PC-9 (cell line): ENCODE results near the gene FRMD4B. TPM values are rescaled to one million over a fixed set of nuclear protein-coding genes. Genes with fewer than 3 reads are reported as not detected.
"Not testable (repeated sequence)": the region's sequence is repeated elsewhere in the genome, so short reads cannot be mapped to it uniquely, and the experiment has no call there.

Experiments
- BruUV-seq: library from RNA; stranded (reverse); fragments of 400-500 nt; replicated peaks from 2 replicates; lab custom pipeline; 2021; lab: Mats Ljungman, UMichigan
- CTCF ChIA-PET: fragments of 300-600 bp; sonication (Branson Sonifier 250); formaldehyde crosslinking; loops from one replicate; lab custom pipeline; 2022; ENCODE audit warnings: antibody characterized with exemption; lab: Charles Lee
- POLR2A ChIA-PET: fragments of 300-600 bp; sonication (Branson Sonifier 250); formaldehyde crosslinking; loops from one replicate; lab custom pipeline; 2022; ENCODE audit warnings: antibody characterized with exemption; ENCODE audit not compliant: unreplicated experiment; lab: Charles Lee
- DNase-seq, 2 experiments: peaks; one replicate each; pipeline versions ENCODE4 v3.0.0 to v3.0.0-alpha.2; 2015 to 2022; ENCODE audit warnings: mixed read lengths in 1 of 2
- H2AFZ ChIP-seq: fragments of 200-600 bp; sonication (generic); 2 replicates; pipeline ENCODE4 v1.8.1; 2017; ENCODE audit warnings: antibody characterized with exemption
- H3F3A ChIP-seq: fragments of 200-600 bp; sonication (generic); 2 replicates; pipeline ENCODE4 v1.8.1; 2017; ENCODE audit warnings: antibody characterized with exemption, mild to moderate bottlenecking, low read depth; ENCODE audit not compliant: insufficient read depth
- H3K27ac ChIP-seq: fragments of 200-600 bp; sonication (generic); 2 replicates; pipeline ENCODE4 v1.6.1; 2016; ENCODE audit warnings: mixed run types
- H3K27me3 ChIP-seq: fragments of 200-600 bp; sonication (generic); 2 replicates; pipeline ENCODE4 v1.6.1; 2016; ENCODE audit warnings: low read depth, mixed run types; ENCODE audit not compliant: insufficient read depth
- H3K36me3 ChIP-seq: fragments of 200-600 bp; sonication (generic); 2 replicates; pipeline ENCODE4 v1.6.1; 2016; ENCODE audit warnings: low read depth, mixed run types
- H3K4me1 ChIP-seq: fragments of 200-600 bp; sonication (generic); replicated peaks from 2 replicates; pipeline ENCODE4 v1.6.1; 2016; ENCODE audit warnings: mixed run types; ENCODE audit not compliant: insufficient read depth
- H3K4me2 ChIP-seq: fragments of 200-600 bp; sonication (generic); 2 replicates; pipeline ENCODE4 v1.6.1; 2017; ENCODE audit warnings: mixed run types
- H3K4me3 ChIP-seq: fragments of 200-600 bp; sonication (generic); 2 replicates; pipeline ENCODE4 v1.6.1; 2016; ENCODE audit warnings: mixed run types
- H3K79me2 ChIP-seq: fragments of 200-600 bp; sonication (generic); 2 replicates; pipeline ENCODE4 v1.6.1; 2017; ENCODE audit warnings: low read depth, mixed run types
- H3K9me2 ChIP-seq: fragments of 200-600 bp; sonication (generic); 2 replicates; pipeline ENCODE4 v1.8.1; 2017; ENCODE audit warnings: mild to moderate bottlenecking; ENCODE audit not compliant: insufficient read depth
- H3K9me3 ChIP-seq: fragments of 200-600 bp; sonication (generic); 2 replicates; pipeline ENCODE4 v1.8.1; 2016; ENCODE audit warnings: low read depth; ENCODE audit not compliant: insufficient read depth
- H4K20me1 ChIP-seq: fragments of 200-600 bp; sonication (generic); 2 replicates; pipeline ENCODE4 v1.8.1; 2017; ENCODE audit not compliant: insufficient read depth
- EZH2 ChIP-seq: fragments of 200-600 bp; sonication (generic); IDR thresholded peaks from 2 replicates; pipeline ENCODE4 v1.8.0; 2017; ENCODE audit warnings: antibody characterized with exemption, low read depth
- intact Hi-C: fragments of 100-400 bp; cut with micrococcal nuclease; formaldehyde crosslinking; loops from one replicate; pipeline ENCODE4 v1.10.0; 2022; ENCODE audit not compliant: unreplicated experiment
- total RNA-seq: library from RNA; stranded (reverse); gene quantifications from 2 replicates; pipeline ENCODE4 v1.2.3, GENCODE V29; 2021
- TF ChIP-seq, protein P1 (sequence below): fragments of 200-600 bp; sonication (generic); conservative IDR thresholded peaks from 2 replicates; pipeline ENCODE4 v1.6.1; 2017; ENCODE audit warnings: mixed run types, antibody characterized with exemption, mild to moderate bottlenecking, moderate library complexity

The FRMD4B gene
- total RNA-seq, 1 experiment from 2014 or later, result 10.2 TPM

DNA sequence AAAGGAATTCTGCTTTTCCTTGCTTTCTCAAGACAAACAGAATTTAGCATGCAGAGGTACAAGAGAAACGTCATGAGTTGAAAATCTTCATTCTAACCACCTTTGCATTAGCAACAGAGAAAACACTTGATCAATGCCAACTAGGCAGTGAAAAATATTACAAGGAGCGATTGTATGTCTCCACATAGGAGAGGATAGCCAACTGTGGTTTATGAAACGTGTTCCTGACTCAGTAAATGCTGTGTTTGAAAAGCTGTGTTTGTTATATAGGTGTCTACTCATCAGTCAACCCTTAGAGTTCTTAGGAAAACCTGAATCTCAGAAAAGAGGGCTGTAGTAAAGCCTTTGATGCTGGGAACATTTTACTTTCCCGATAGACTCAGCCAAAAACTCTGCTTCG is 102.4 kb downstream of the FRMD4B start:
- Histone ChIP-seq H3K4me3 (no peak overlapping the region), H3K27ac (no peak overlapping the region), H2AFZ (no peak overlapping the region), H3K4me1 (no peaks in the 10 kb centered on the region; the same call in 1 of the 2 replicates), H4K20me1 (no peaks in the 10 kb centered on the region), H3F3A (0 out of 2 replicates have a peak, but pooled peaks cover under 1% of the 10 kb centered on the region), H3K4me2 (no peak overlapping the region), H3K36me3 (no peaks in the 10 kb centered on the region), H3K79me2 (no peaks in the 10 kb centered on the region), H3K9me2 (no peaks in the 10 kb centered on the region), H3K9me3 (no peaks in the 10 kb centered on the region), H3K27me3 (no peaks in the 10 kb centered on the region)
- DNase-seq, result no peak
- intact Hi-C loops, result no loop called here
- no TSS peak for BruUV-seq
- ChIA-PET CTCF (interaction anchor here (0.6 kb wide), 1 partner anchor 45 kb away, joined by 3 read pairs; no protein-coding TSS in a partner anchor), POLR2A (no interaction called here)
- TF ChIP-seq, protein P1, sequence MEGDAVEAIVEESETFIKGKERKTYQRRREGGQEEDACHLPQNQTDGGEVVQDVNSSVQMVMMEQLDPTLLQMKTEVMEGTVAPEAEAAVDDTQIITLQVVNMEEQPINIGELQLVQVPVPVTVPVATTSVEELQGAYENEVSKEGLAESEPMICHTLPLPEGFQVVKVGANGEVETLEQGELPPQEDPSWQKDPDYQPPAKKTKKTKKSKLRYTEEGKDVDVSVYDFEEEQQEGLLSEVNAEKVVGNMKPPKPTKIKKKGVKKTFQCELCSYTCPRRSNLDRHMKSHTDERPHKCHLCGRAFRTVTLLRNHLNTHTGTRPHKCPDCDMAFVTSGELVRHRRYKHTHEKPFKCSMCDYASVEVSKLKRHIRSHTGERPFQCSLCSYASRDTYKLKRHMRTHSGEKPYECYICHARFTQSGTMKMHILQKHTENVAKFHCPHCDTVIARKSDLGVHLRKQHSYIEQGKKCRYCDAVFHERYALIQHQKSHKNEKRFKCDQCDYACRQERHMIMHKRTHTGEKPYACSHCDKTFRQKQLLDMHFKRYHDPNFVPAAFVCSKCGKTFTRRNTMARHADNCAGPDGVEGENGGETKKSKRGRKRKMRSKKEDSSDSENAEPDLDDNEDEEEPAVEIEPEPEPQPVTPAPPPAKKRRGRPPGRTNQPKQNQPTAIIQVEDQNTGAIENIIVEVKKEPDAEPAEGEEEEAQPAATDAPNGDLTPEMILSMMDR, result no peak
- TF ChIP-seq EZH2, result no peak

DNA sequence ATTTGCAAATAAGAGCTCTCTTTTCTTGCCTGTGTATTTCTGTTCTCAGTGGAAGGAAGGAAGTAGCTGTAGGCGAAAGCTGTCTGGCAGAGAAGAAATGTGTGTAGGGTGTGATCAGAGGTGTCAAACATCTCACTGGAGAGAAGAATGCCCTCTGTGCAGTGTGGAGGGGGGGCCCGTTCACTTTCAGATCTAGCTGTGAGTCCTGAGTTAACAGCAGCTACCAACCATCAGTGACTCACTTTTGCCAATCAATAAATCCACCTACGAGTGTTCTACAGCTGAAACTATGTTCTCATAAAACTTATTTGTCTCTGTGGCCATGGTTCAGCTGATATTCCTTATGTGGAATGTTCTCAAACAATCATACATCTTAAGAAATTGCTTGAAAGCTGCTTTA is 103.7 kb downstream of the FRMD4B start:
- H3K36me3 ChIP-seq, result no peaks in the 10 kb centered on the region
- H3K9me3 ChIP-seq, result no peaks in the 10 kb centered on the region
- no TSS peak for BruUV-seq
- H2AFZ ChIP-seq, result no peak overlapping the region
- H3K4me1 ChIP-seq, result no peaks in the 10 kb centered on the region
- H3K4me2 ChIP-seq, result no peak overlapping the region
- no peak overlapping the region for H3K27ac ChIP-seq
- no peak overlapping the region for H3K4me3 ChIP-seq
- H3K27me3 ChIP-seq, result no peaks in the 10 kb centered on the region
- no peaks in the 10 kb centered on the region for H4K20me1 ChIP-seq
- DNase-seq, result peak in 1 of 2 experiments; percentile 57
- ChIA-PET POLR2A (interaction anchor here (0.6 to 0.7 kb wide), 2 partner anchors 190 to 312 kb away, joined by 3 to 4 read pairs; no protein-coding TSS in a partner anchor), CTCF (no interaction called here)
- intact Hi-C loops, result no loop called here
- H3F3A ChIP-seq, result no peaks in the 10 kb centered on the region
- H3K79me2 ChIP-seq, result no peaks in the 10 kb centered on the region
- H3K9me2 ChIP-seq, result no peaks in the 10 kb centered on the region
- TF ChIP-seq, protein P1, result no peak
- no peak for TF ChIP-seq EZH2

DNA sequence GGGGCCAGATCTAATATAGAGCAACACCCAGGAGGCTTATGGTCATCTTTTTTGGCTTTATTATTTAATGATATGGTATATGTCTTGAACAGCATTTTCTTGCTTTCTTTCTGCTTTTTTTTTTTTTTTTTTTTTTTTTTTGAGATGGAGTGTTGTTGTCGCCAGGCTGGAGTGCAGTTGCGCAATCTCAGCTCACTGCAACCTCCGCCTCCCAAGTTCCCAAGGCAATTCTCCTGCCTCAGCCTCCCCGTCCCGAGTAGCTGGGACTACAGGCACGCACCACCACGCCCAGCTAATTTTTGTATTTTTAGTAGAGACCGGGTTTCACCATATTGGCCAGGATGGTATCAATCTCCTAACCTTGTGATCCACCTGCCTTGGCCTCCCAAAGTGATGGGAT is 108.5 kb downstream of the FRMD4B start:
- H3K4me1 ChIP-seq, POLR2A ChIA-PET, DNase-seq, H2AFZ ChIP-seq, H3K9me2 ChIP-seq, H3K36me3 ChIP-seq, H3K9me3 ChIP-seq, H3K27ac ChIP-seq, CTCF ChIA-PET, H3K27me3 ChIP-seq, H4K20me1 ChIP-seq, H3F3A ChIP-seq, H3K4me3 ChIP-seq, intact Hi-C loops, BruUV-seq, H3K4me2 ChIP-seq, H3K79me2 ChIP-seq: not testable (repeated sequence)

DNA sequence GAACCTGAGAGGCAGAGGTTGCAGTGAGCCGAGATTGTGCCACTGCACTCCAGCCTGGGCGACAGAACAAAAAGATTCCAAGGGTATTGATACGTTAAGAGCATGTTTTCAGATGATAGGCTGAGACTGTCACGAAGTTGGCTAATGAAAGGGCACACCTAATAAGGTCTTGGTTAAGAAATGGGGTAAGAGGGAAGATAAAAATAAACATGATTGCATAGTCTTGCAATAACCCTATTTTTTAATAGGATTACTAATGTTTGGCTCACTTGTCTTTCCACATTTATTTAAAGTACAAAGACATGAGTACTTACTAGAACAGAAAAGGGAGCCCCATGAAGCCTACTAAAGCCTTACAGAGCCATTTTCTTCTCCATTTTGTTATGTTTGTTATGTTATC is 109.0 kb downstream of the FRMD4B start:
- CTCF ChIA-PET, result no interaction called here
- no peaks in the 10 kb centered on the region for H4K20me1 ChIP-seq
- no TSS peak for BruUV-seq
- no peaks in the 10 kb centered on the region for H3F3A ChIP-seq
- POLR2A ChIA-PET, result no interaction called here
- no peaks in the 10 kb centered on the region for H3K9me3 ChIP-seq
- no peak overlapping the region for H2AFZ ChIP-seq
- no peak overlapping the region for H3K4me2 ChIP-seq
- no peak overlapping the region for H3K4me3 ChIP-seq
- no peaks in the 10 kb centered on the region for H3K4me1 ChIP-seq
- H3K27me3 ChIP-seq, result no peaks in the 10 kb centered on the region
- intact Hi-C loops, result no loop called here
- DNase-seq, result no peak
- no peak overlapping the region for H3K27ac ChIP-seq
- no peaks in the 10 kb centered on the region for H3K9me2 ChIP-seq
- H3K79me2 ChIP-seq, result no peaks in the 10 kb centered on the region
- H3K36me3 ChIP-seq, result no peaks in the 10 kb centered on the region
- TF ChIP-seq, protein P1, result no peak
- no peak for TF ChIP-seq EZH2

DNA sequence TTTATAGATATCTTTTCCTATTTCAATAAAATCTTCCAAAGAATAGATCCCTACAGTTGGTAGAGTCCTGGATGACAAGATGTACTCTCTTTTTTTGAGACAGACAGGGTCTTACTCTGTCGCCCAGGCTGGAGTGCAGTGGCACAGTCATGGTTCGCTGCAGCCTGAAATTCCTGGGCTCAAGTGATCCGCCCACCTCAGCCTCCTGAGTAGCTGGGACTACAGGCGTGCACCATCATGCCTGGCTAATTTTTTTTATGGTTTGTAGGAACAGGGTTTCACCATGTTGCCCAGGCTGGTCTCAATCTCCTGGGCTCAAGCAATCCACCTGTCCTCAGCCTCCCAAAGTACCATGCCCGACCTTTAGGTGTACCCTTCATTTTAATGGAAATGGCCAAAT is 109.7 kb downstream of the FRMD4B start:
- CTCF ChIA-PET, H3K9me3 ChIP-seq, H4K20me1 ChIP-seq, H3K9me2 ChIP-seq, H3F3A ChIP-seq, H3K27ac ChIP-seq, DNase-seq, H3K4me3 ChIP-seq, BruUV-seq, H3K79me2 ChIP-seq, intact Hi-C loops, H3K36me3 ChIP-seq, H3K4me2 ChIP-seq, H3K27me3 ChIP-seq, POLR2A ChIA-PET, H3K4me1 ChIP-seq, H2AFZ ChIP-seq: not testable (repeated sequence)
